NCI-H774 (cell line): ENCODE measurements around the gene MPND.

ENCODE experiments used
- DNase-seq: peaks from one replicate; lab custom pipeline; 2025; lab: John Stamatoyannopoulos, UW

Gene MPND

GRCh38 chr19:4366666-4367335 lies 23.4 kb downstream of the MPND start:
- DNase-seq: no peak

- no peak for DNase-seq
These were observed 24.0 kb downstream of the MPND start for GRCh38 chr19:4367336-4367723.

- DNase-seq: no peak
These were observed 24.4 kb downstream of the MPND start for GRCh38 chr19:4367781-4368127.

DNA sequence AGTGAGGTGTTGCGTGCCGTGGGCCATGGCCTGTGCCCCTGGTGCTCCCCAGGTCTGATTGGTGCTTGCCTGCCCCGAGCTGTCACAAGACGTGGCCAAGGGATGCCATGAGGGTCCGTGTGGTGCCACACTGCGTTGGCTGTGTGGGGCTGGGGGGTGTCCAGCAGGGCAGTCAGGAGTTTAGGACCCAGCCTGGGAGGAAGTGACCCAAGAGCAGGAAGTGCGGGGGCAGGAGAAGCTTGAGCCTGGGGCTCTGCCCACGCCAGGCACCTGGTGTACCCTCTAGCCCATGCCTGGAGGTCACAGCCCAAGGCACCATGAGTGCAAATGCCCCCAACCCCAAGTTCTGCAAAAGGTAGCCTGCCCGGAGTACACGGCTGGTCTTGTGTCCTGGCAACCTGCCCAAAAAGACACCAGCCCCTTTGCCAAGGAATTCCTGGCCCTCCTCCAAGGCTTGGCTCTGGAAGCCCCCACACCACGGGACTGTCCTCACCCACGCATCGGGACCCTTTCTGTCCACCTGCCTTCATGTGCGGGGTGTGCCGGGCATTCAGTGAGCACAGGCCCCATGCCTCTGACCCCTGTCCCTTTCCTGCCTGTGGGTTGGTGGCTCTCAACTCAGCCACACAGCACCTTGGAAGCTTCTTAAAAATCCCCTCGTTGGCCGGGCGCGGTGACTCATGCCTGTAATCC lies 24.9 kb downstream of the MPND start:
- no peak for DNase-seq

DNA sequence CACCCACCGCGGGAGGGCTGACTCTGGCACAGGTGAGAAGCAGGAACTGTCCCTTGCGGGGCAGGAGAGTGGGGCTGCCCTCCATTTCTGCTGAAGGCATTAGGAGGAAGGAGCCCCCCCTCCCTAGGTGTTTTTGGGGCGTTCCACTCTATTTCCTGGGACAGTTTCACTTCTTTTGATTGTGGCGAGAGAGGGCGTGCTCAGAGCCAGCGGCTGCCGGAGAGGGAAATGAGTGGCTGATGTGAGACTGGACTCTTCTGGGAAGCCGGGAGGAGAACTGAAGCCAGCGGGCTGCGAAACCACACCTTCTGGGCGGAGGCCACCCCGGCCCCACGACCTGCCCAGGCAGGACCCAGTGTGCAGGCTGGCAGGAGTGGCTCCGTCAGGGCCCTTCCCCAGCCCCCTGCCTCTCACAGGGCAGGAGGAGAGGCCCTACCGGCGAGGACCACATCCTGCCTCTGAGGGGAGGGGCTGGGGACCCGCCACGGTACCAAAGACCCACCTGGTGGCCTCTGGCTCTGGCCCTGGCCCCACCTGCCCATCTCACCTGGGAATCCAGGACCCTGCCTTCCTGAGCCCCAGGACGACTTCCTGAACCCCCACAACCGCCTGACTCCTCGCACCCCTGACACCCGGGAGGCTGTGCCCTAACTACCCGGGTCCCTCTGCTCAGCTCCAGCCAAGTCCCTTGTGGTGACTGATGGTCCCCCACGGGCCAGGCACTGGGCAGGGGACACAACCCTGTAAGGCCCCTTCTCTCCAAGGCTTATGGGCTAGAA lies 25.9 kb downstream of the MPND start:
- no peak for DNase-seq

DNA sequence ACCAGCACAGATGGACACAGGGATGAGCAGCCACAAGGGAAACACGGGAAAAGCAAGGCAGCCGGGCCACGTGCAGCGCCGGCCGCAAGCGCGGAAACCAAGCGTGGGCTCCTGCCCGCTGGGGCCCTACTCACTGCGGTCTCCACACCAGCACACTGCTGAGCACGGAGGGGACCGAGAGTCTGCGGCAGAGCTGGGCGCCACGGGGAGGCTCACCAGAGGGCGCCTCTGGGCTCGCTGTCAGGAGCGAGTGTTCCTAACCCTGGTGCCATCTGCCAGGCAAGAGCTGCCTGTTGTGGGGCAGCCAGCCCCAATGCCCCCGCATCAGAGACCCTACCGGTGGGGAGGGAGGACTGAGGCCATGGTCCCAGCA lies 26.5 kb downstream of the MPND start:
- no peak for DNase-seq

DNA sequence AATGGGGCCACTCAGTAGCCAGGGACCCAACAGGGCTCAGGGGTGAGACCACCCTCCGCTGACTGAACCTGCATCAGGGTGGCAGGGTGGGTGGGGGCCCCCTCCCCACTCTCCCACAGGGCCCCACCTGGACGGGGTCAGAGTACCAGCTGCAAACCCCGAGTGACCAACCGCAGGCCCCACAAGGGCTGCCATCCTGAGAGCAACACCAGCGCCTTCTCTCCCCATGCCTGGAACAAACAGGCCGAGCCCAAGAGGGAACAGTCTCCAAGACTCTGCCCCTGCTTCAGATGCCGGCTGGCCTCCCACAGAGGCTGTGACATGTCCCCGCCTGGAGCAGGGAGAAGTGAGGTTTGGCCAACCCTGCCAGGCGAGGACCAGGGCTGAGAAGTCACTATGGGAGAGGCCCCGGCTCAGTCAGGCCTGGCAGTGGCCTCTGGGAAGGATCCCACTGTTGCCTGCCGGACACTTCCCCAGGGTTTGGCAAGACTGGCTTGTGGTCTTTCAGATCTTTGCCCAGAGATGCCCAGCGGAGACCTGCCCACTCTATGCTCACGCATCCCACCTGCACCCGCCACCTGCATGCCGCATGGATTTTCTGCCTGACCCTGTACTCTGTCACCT lies 27.2 kb downstream of the MPND start:
- DNase-seq: no peak

DNA sequence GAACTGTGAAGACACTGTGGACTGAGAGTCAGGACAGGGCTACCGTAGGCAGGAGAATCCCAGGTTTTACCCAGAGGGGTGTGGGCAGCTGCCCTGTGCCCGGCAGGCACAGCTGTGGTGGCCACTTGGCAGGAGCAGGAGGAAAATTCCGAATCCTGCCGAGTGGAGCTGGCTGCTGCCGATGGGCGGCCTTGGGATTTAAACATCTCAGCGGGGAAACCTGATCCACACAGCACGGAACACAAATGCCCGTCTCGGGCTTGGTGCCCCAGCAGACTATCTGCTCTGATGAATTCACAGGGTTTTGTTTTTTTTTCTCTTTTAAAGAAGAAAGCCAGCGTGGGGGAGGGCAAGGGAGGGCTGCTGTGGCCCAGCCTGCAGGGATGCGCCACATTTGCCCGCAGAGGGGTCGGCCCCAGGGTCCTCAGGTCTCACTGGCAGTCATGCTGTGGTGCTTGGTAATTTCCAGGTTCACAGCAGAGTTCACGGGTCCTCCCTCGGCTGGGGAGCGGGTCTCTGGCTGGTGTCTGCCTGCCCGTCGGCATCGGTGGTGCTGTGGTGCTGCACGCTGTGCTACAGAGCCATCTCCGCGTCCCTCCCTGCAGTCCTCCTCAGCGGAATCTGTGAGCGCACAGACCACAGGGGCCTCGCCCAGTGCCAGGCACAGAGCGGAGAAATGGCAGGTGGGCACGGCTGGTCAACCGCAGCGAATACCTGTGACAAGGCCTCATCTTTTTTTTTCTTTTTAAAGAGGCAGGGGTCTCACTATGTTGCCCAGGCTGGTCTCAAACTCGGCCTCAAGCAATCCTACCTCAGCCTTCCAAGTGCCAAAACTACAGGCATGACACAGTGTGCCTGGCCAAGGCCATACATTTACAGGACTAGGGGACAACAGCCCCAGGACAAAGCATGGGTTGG lies 28.1 kb downstream of the MPND start:
- DNase-seq: no peak

DNA sequence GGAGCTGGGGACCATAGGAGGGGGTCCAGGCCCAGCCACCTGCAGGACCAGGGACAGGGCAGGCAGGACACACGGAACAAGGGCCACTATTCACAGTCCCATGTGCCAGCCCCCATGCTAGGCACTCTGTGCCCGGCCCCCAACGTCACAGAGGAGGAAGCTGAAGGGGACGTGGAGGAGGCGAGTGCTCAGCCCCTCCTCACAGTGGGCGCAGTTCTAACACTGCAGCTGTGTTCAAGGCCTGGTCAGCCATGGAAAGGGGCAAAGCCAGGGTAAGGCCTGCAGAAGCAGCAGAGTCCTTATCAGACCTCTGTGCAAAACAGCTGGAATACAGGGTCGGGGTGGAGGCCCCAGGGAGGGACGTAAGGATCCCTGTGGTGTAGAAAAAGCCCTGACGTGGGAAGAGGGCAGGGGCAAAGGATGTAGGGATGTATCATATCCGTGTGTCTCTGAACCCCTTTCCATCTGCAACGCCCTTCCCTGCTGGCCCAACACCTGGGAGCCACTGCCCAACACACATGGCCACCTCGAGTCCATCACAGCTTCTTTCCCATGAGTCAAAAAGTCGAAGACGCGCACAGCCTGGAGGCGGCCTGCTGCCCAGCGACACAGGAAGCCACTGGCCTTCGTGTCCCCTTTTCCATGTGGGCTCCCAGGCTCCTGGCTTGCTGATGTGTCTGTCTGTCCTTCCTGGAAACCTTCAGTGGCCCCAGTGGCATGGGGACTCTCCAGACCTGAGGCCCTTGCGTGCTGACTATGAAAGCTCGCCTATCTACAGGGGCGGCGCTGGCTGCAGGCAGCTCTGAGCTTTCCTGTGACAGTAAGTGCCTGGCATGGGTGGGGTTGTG lies 29.0 kb downstream of the MPND start:
- no peak for DNase-seq

DNA sequence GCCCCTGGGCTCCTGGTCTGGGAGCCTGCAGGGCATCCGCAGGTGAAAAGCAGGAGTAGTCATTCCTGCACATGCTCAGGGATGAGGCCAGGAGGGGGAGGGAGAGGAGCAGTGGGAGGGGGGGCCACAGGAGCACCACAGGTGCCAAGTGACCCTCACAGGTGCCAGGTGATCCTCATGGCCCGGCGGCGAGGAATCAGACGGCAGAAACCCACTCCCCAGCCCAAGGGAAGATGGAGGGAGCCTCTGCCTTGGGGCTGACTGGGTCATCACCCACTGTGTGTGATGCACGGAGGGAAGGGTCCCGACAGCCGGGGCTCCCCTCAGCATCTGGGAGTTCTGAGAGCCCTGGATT lies 29.6 kb downstream of the MPND start:
- DNase-seq: no peak

GRCh38 chr19:4373601-4374497 lies 30.5 kb downstream of the MPND start:
- DNase-seq: no peak

GRCh38 chr19:4374498-4375163 lies 31.3 kb downstream of the MPND start:
- DNase-seq: no peak

DNA sequence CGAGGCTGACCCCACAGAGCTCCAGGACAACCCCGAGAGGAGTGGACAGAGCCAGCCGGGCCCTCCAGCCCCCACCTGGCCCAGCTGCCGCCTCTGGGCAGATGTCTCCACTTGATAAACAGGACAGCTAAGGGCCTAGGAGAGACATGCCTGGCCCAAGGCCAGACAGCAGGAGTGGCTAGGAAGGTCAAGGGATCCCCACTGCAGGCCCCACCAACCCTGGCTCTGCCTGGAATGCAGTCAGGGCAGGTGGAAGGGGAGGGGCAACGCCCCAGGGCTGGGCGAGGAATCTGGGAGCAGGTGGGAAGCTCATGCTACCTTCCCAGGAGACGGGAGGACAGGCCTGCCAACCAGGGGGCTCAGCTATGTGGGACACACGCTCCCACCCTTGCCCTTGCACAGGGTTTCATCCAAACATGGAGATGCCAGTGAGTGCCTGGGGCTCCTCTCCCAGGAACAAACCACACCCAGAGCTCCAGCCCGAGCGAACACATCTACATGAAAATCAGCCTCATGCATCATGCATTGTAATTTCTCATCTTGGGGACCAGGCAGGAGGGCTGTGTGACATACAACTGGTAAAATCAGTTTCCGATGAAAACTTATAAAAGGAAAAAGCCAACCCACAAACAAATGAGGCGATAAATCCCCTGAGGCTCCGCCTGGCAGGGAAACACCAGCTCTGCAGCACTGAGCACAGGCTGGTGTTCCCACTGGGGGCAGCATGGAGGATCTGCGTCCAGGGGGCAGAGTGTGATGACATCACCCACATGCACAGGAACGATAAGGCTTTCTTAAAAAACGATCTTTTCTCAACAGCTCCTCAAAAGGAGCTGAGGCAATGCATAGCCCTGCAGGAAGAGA lies 32.0 kb downstream of the MPND start:
- no peak for DNase-seq

DNA sequence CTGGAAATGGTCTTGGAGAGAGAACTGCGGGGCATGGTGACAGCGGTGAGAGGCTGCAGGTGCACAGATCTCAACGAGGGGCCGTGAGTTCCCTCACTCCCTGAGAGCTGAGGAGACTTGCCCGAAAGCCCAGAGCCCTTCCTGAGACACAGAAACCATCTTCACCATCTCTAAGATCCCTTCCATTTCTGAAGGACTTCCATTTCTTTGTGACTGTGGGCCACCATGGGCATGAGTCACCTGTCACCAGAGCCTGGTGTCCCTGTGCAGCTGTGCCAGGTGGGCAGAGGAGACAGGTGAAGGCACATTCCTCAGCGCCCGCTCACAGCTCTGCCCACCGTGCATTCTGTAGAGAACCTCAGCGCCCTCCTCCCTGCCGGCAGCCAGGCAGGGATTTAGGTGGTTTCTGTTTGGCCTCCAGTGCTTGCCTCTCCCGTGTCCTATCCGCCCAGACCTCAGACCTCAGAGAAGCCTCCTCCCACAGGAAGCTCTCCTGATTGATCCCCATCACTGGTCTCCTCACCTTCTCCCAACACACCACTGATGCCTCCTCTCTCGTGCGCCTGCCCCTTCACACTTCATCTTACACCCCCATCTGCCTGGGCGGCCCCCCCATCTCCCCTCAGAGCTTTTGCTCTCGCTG lies 32.8 kb downstream of the MPND start:
- no peak for DNase-seq

DNA sequence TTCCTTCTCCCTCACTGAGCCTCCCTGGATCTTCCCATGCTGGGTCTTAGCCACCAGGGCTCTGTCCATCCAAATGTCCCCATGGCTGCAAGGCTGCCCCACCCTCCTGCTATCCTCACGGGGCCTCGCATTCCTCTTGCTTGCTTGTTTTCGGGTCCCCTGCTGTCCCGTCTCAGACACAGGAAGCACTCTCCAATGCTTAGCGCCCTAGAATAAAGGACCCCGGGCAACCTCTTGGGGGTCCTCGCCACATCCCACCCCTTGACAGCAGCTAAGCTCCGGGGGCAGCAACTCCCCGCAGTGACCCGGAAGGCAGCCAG lies 33.3 kb downstream of the MPND start:
- no peak for DNase-seq

DNA sequence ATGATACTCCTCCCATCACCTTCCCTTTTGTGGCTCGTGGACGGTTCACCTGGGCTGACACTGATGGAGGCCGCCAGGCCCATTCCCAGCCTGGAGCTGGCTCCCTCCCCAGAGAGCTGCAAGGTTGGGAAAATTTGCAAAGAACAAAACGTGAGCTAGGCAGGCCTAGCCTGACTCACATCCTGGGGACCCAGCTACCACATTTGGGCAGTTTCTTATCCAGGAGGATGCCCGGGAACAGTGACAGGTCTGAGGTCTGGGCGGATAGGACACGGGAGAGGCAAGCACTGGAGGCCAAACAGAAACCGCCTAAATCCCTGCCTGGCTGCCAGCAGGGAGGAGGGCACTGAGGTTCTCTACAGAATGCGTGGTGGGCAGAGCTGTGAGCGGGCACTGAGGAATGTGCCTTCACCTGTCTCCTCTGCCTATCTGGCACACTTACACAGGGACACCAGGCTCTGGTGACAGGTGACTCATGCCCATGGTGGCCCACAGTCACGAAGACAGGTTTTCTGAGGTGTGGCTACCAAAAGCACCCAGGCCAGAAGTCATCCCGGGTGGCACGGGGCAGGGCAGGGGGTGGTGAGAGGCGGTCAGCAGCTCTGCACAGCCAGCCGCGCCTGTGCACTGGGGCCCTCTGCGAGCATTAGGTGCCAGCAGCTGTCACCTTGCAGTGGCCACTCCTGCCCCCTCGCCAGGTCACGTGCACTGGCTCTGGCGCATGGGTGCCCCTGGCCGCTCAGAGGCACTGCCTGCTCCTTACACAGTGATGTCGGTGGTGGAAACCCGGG lies 33.8 kb downstream of the MPND start:
- DNase-seq: no peak

DNA sequence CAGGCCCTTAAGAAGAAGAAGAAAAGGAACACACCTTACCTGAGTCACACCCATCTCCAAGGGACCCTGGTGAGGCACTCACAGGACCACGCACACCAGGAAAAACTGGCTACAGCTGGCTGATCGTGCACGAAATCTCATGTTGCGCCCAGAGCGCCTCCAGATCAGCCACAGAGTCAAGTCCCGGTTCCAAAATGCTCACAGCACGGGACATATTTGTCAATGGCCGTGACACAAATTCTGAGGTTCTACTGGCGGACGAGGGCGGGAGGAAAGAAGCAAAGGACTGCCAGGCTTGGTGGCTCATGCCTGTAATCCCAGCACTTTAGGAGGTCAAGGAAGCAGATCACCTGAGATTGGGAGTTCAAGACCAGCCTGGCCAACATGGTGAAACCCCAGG lies 35.5 kb downstream of the MPND start:
- DNase-seq: no peak
